Stimulated activated CD8-positive, alpha-beta memory T cell treated with anti-CD3 and anti-CD28 coated beads, Interleukin-15, amount 100 ng/mL, for 1 hour (primary cell): ENCODE data around the gene GATAD2B.
"Not testable (repeated sequence)": the region's sequence is repeated elsewhere in the genome, so short reads cannot be mapped to it uniquely, and the experiment has no call there.

Experiments used
- DNase-seq: peaks from one replicate; pipeline ENCODE4 v3.0.0-alpha.2; 2020; ENCODE audit warnings: low read depth

The GATAD2B gene

DNA sequence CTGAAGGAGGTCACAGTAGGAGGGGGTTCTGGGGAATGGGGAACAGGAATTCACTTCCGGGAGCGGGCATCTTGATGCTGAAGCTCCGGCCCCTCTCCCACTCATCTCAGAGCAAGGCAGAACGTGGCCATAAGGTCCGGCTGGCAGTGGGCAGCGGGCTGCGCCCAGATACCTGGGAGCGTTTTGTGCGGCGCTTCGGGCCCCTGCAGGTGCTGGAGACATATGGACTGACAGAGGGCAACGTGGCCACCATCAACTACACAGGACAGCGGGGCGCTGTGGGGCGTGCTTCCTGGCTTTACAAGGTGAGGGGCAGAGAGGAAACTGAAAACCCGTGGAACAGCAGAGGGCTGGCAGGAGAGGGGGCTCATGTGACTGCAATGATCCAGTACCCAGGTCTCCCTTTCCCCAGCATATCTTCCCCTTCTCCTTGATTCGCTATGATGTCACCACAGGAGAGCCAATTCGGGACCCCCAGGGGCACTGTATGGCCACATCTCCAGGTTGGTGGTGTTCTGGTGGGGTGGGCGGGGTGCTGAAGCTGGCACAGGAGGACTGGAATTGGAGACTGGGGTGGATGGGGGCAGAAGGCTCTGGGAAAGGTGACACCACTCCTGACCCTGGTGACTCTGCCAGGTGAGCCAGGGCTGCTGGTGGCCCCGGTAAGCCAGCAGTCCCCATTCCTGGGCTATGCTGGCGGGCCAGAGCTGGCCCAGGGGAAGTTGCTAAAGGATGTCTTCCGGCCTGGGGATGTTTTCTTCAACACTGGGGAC lies 144.5 kb downstream of the GATAD2B start:
- no peak for DNase-seq

- DNase-seq: no peak
Measured at GRCh38 chr1:153777648-153778047, 145.1 kb downstream of the GATAD2B start.

GRCh38 chr1:153776845-153777370 lies 145.9 kb downstream of the GATAD2B start:
- no peak for DNase-seq

GRCh38 chr1:153776352-153776751 lies 146.4 kb downstream of the GATAD2B start:
- no peak for DNase-seq

GRCh38 chr1:153775458-153776327 lies 147.1 kb downstream of the GATAD2B start:
- DNase-seq: peak; percentile 35

GRCh38 chr1:153774780-153775457 lies 147.9 kb downstream of the GATAD2B start, which contains the start of gene SLC27A3:
Gene SLC27A3, plus strand, starts transcription at chr1:153775407. Its CDS starts 91 bp downstream, at chr1:153775498.
- DNase-seq: no peak

- no peak for DNase-seq
Measured at GRCh38 chr1:153774026-153774595, 148.7 kb downstream of the GATAD2B start.

GRCh38 chr1:153773096-153773921 lies 149.5 kb downstream of the GATAD2B start:
- no peak for DNase-seq

DNA sequence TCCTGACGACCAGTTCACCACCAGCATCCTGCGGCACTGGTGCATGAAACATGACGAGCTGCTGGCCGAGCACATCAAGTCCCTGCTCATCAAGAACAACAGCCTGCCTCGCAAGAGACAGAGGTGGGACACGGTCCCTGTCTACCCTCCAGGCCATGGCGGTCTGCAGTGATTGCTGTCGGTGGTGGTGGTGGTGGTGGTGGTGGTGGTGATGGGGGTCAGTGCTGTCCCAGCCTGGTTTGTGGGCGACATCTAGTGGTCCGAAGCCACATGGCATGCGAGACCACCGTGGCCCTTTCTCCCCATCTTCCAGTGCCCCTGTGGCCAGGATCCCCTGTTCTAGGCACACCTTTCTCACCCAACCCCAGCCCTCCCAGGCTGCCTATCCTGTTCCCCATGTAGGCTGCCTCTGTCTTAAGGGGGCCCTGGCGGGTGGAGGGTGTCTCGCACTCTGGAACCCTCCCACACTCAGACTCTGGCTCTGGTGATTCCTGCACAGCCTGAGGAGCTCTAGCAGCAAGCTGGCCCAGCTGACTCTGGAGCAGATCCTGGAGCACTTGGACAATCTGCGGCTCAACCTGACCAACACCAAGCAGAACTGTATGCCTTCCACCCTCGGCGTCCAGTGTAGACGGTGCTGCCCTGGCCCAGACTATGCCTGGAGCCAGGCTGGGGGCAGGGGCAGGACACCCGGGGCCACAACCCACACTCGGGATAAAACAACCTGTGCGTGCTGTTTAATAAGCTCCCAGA lies 150.8 kb downstream of the GATAD2B start:
- no peak for DNase-seq

- no peak for DNase-seq
Measured at GRCh38 chr1:153771261-153771660, 151.5 kb downstream of the GATAD2B start.

GRCh38 chr1:153770797-153771196 lies 152.0 kb downstream of the GATAD2B start:
- DNase-seq: no peak

- DNase-seq: no peak
Measured at GRCh38 chr1:153769221-153769620, 153.6 kb downstream of the GATAD2B start.

DNA sequence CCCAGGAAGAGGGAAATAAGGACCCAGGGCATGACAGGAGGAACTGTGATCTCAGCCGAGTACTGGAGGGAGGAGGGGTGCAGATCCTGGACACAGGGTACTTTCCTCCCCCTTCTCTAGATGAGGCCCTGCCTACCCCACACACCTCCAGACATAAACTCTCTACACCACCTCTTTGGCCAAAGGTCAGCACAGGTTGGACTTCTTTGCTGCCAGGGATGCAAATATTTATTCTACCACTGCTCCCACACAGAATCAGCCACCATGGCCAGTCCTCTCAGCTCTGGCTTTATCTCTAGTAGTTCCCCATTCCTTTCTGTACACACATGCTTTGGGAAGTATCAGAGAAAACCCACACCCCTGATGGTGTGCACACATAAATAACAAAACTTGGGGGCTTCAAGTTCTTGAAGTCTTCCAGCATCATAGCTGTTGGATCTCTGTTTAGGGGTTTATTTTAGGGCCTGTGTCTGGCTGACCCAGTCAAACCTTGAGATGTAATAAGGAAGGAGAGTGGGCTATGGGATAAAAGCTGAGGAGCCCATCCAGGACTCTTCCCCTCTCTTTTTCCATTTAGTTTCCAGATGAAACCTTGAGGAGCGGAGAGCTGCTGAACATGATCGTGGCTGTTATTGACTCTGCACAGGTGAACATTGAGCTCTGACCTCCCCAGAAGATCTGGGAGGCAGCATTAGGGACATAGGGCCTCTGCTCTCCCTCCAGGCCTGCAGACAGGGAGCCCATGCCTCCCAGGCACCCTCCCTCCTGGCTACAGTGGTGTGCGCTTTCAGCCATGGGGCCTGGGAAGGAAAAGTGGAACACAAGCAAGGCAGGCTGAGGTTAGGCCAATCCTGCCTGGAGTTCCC lies 154.2 kb downstream of the GATAD2B start:
- DNase-seq: no peak

DNA sequence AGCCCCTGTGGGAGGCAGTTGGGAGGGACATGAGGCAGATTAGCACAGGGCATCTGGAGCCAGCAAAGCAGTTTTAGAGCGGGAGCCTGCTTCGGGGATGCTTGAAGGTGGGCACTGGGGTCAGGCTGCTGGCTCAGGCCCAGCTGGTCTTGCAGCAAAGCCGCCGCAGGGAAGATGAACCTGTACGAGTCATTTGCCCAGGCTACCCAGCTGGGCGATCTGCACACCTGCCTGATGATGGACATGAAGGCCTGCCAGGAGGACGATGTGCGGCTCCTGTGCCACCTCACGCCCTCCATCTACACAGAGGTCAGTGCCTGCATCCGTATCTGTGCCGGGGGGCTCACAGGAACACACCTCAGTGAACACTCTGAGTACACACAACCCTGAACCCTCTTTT lies 155.3 kb downstream of the GATAD2B start:
- no peak for DNase-seq

- DNase-seq: not testable (repeated sequence)
Measured at GRCh38 chr1:153766663-153767062, 156.1 kb downstream of the GATAD2B start.

DNA sequence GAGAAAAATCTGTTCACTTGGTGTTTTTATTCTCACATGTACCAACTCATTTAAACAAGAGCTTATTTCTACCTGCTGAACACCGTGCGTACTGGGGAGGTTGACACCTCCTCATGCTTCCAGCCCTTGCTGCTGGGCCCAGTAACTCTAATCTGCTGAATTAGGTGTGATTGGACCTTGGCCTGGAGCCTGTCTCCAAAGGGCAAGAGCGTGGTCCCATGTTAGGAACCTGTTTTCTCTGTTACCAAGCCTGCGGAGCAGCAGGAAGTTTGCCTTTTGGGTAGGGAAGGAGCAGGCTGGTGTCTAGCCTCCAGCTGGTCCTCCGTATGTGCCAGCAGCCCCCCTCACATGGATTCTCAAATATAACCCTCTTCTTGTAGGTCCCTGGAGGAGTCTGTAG lies 158.5 kb downstream of the GATAD2B start:
- DNase-seq: no peak

- no peak for DNase-seq
Measured at GRCh38 chr1:153763365-153764225, 159.2 kb downstream of the GATAD2B start.

DNA sequence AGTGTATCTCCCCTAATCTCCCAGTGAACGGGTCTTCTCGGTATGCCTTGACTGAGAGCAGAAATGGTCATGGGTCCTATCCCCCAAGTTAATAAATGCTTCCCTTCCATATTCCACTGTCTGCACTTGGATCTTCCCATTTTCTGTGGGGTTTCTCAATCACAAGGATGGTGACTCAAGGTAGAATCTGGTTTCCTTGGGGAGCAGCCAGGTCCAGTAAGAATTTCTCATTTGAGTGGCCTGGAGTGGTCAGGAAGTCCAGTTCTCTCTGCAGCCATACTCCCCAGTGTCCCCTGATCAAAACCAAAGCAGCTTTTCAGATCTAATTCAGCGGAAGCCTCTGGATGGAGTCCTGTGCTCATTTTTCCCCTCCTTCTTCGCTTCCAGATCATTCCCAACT lies 162.3 kb downstream of the GATAD2B start:
- DNase-seq: no peak
